H1 (cell line): ENCODE results near the gene RTF2.

Experiments used
- ATF2 ChIP-seq: IDR thresholded peaks from 2 replicates; pipeline ENCODE4 v1.6.1; 2012; ENCODE audit warnings: low read length, inconsistent platforms
- CEBPB ChIP-seq: IDR thresholded peaks from 2 replicates; pipeline ENCODE4 v1.6.1; 2012; ENCODE audit warnings: low read depth, low read length
- CTCF ChIP-seq, 3 experiments: IDR thresholded peaks; 1 replicate in 2 of 3; 2 replicates in 1 of 3; pipeline versions ENCODE4 v1.5.1 to v1.6.1; 2011; ENCODE audit warnings: low read length in 3 of 3, mild to moderate bottlenecking in 3 of 3, inconsistent platforms in 2 of 3, low read depth in 1 of 3, moderate library complexity in 1 of 3; ENCODE audit not compliant: insufficient read depth in 1 of 3; ENCODE audit errors: control extremely low read depth in 1 of 3
- E2F6 ChIP-seq: IDR thresholded peaks from 2 replicates; pipeline ENCODE4 v1.6.1; 2012; ENCODE audit warnings: inconsistent platforms
- EZH2 ChIP-seq: fragments of 200-600 bp; sonication (generic); IDR thresholded peaks from 2 replicates; pipeline ENCODE4 v1.7.1; 2012; ENCODE audit warnings: low read depth, mild to moderate bottlenecking, moderate library complexity, low read length, inconsistent platforms; ENCODE audit not compliant: severe bottlenecking
- FOSL1 ChIP-seq: IDR thresholded peaks from 2 replicates; pipeline ENCODE4 v1.6.1; 2011; ENCODE audit warnings: mild to moderate bottlenecking, low read depth, low read length, moderate library complexity; ENCODE audit not compliant: insufficient read depth
- GABPA ChIP-seq: IDR thresholded peaks from 2 replicates; pipeline ENCODE4 v1.6.1; 2011; ENCODE audit warnings: mild to moderate bottlenecking, low read length, moderate library complexity, borderline replicate concordance; ENCODE audit not compliant: insufficient read depth
- JUN ChIP-seq: IDR thresholded peaks from 2 replicates; pipeline ENCODE4 v1.6.1; 2011; ENCODE audit warnings: low read depth, mild to moderate bottlenecking, improper control_type of control experiment, low read length
- KDM1A ChIP-seq: fragments of 200-600, 300-600 bp; sonication (generic); IDR thresholded peaks from 2 replicates; pipeline ENCODE4 v1.7.1; 2016; ENCODE audit warnings: mild to moderate bottlenecking, low read length, borderline replicate concordance
- POLR2A ChIP-seq, 2 experiments: IDR thresholded peaks; 1 replicate in 1 of 2; 2 replicates in 1 of 2; pipeline ENCODE4 v1.6.1; 2011; ENCODE audit warnings: low read depth in 2 of 2, low read length in 2 of 2, mild to moderate bottlenecking in 2 of 2; ENCODE audit errors: control extremely low read depth in 1 of 2
- POLR2AphosphoS5 ChIP-seq: IDR thresholded peaks from 2 replicates; pipeline ENCODE4 v1.6.1; 2011; ENCODE audit warnings: low read depth, low read length
- RNF2 ChIP-seq: fragments of 200-900, 300-1000 bp; sonication (generic); IDR thresholded peaks from 2 replicates; pipeline ENCODE4 v1.7.1; 2016; ENCODE audit warnings: borderline replicate concordance, low read depth, mild to moderate bottlenecking, antibody characterized with exemption, low read length; ENCODE audit not compliant: poor library complexity, severe bottlenecking; ENCODE audit errors: missing control alignments
- SIN3A ChIP-seq, 2 experiments: IDR thresholded peaks in 1 of 2; conservative IDR thresholded peaks in 1 of 2; 2 replicates each; pipeline ENCODE4 v1.6.1; 2011 to 2012; ENCODE audit warnings: low read length in 2 of 2, improper control_type of control experiment in 1 of 2, low read depth in 1 of 2, mild to moderate bottlenecking in 1 of 2
- ZNF274 ChIP-seq: IDR thresholded peaks from 2 replicates; pipeline ENCODE4 v1.7.0; 2012; ENCODE audit warnings: low read length, borderline replicate concordance; ENCODE audit errors: extremely low read depth

- no peak for TF ChIP-seq GABPA
- no peak for TF ChIP-seq ATF2
- no peak for TF ChIP-seq CTCF (IDR thresholded peaks at IDR 0.05; ENCODE audit: control extremely low read depth in 1 of 3, insufficient read depth in 1 of 3, low read depth in 1 of 3, low read length in 3 of 3)
- no peak for TF ChIP-seq JUN
- TF ChIP-seq POLR2AphosphoS5 = no peak
- TF ChIP-seq E2F6 = no peak
- TF ChIP-seq KDM1A = no peak
- TF ChIP-seq FOSL1 = no peak
- no peak for TF ChIP-seq SIN3A (conservative IDR thresholded peaks at IDR 0.05 in 1 of 2, IDR thresholded peaks at IDR 0.05 in 1 of 2; ENCODE audit: low read depth in 1 of 2, low read length in 2 of 2)
- TF ChIP-seq RNF2 = no peak
- no peak for TF ChIP-seq ZNF274
- no peak for TF ChIP-seq CEBPB
- no peak for TF ChIP-seq EZH2
- no peak for TF ChIP-seq POLR2A (IDR thresholded peaks at IDR 0.05; ENCODE audit: control extremely low read depth in 1 of 2, low read depth in 2 of 2, low read length in 2 of 2)
These were observed 18.8 kb downstream of the RTF2 start for GRCh38 chr20:56487216-56487615.
